ENCODE data around the gene EGLN1.

Gene EGLN1

DNA sequence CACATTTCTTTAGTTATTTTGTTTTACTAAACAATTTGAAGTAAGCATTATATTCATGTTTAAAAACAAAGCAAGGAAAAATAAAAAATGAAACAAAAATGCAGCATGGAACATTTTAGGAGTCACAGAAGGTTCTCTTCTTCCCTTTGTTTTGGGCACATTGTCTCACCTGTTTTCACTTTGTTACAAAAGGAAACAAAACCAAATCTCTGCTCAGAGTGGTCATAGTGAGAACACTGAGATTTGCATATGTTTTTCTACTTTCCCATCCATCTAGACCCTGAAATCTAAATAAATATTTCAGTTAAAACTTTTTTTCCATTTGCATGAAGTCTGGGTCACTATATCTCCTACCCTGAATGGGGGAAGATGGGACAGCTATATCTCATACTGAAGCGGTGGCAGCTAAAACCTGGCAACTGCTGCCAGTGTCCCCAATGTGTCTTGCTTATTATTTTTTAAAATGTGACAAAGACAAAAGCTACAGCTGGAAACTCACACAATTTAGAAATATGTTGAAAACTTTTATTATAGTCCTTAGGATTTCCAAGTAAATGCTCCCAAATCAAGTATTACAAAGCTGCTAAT is 87.9 kb downstream of the EGLN1 start:
- no peaks in the 10 kb centered on the region for H3K36me3 ChIP-seq (replicated peaks)
- TF ChIP-seq, protein P1, sequence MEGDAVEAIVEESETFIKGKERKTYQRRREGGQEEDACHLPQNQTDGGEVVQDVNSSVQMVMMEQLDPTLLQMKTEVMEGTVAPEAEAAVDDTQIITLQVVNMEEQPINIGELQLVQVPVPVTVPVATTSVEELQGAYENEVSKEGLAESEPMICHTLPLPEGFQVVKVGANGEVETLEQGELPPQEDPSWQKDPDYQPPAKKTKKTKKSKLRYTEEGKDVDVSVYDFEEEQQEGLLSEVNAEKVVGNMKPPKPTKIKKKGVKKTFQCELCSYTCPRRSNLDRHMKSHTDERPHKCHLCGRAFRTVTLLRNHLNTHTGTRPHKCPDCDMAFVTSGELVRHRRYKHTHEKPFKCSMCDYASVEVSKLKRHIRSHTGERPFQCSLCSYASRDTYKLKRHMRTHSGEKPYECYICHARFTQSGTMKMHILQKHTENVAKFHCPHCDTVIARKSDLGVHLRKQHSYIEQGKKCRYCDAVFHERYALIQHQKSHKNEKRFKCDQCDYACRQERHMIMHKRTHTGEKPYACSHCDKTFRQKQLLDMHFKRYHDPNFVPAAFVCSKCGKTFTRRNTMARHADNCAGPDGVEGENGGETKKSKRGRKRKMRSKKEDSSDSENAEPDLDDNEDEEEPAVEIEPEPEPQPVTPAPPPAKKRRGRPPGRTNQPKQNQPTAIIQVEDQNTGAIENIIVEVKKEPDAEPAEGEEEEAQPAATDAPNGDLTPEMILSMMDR (IDR thresholded peaks at IDR 0.05; ENCODE audit: low read depth, low read length, missing control alignments) = no peak
- in situ Hi-C loops (cut with HindIII; ENCODE audit: low pct_ligation_motif_present, low sequenced_read_pairs) = no loop called here
- DNase-seq = no peak
- no peak overlapping the region for H3K27ac ChIP-seq
- no peaks in the 10 kb centered on the region for H3K27me3 ChIP-seq (replicated peaks)
- peak overlapping the region; percentile 31 for H3K4me3 ChIP-seq (ENCODE audit: low read depth, low read length)

DNA sequence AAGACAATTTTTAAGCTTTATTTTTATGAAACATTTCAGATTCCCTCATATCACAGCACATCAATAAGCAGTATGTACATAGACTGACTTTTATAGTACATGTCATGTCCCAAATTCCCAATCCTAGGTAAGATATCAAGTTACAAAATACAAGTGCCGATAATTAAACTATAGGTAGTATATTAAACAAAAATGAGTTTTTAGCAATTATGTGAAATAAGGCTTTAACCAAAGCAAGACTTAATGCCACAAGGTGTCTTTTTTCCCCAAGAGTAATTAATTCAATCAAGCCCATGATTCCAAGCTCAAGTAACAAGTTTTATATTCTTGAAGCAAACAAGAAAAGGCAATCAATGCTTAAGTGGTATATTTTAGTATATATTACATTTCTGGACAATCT is 89.3 kb downstream of the EGLN1 start:
- Histone ChIP-seq H3K27me3 (replicated peaks) (no peaks in the 10 kb centered on the region), H3K4me3 (ENCODE audit: low read depth, low read length) (no peak overlapping the region)
- in situ Hi-C loops (cut with HindIII; ENCODE audit: low pct_ligation_motif_present, low sequenced_read_pairs) = no loop called here

DNA sequence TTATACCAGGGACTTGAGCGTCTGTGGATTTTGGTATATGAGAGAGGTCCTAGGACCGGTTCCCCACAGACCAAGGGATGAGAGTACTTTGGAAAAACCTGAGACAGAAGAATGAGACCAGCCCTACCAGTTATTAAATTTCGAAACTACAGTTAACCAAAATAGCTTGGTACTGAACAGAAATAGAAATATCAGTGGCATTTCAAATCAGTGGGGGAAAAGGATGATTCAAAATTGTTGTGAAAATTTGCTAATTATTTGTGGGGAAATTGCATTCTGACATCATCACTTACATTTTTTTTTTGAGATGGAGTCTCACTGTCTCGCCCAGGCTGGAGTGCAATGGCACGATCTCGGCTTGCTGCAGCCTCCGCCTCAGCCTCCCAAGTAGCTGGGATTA is 92.6 kb downstream of the EGLN1 start:
- in situ Hi-C loops (cut with HindIII; ENCODE audit: low pct_ligation_motif_present, low sequenced_read_pairs) = no loop called here
- Histone ChIP-seq H3K4me3 (ENCODE audit: low read depth, low read length) (no peak overlapping the region), H3K27ac (no peak overlapping the region), H3K36me3 (replicated peaks) (no peaks in the 10 kb centered on the region), H3K27me3 (replicated peaks) (no peaks in the 10 kb centered on the region)
- DNase-seq = no peak
- TF ChIP-seq, protein P1 (IDR thresholded peaks at IDR 0.05; ENCODE audit: low read depth, low read length, missing control alignments) = no peak

More for the DNA sequence above, 89.3 kb downstream of the EGLN1 start:
- no peaks in the 10 kb centered on the region for H3K36me3 ChIP-seq (replicated peaks)
- no peak for DNase-seq
- H3K27ac ChIP-seq = no peak overlapping the region
- TF ChIP-seq, protein P1 (IDR thresholded peaks at IDR 0.05; ENCODE audit: low read depth, low read length, missing control alignments) = no peak

DNA sequence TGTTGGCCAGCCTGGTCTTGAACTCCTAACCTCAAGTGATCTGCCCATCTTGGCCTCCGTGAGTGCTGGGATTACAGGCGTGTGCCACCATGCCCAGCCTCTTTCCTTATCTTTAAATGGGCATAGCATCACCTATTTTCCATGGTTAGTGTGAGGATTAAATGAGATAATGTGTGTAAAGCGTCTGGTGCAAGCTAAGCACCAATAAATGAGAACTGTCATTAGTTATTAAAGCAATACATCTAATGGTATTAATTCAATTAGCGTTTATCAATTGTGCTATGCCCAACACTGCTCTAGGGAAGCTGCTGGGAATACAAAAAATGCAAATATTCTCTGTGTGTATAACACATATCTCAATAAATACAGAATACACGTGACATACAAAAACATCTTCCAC is 94.5 kb downstream of the EGLN1 start:
- H3K27ac ChIP-seq = no peak overlapping the region
- in situ Hi-C loops (cut with HindIII; ENCODE audit: low pct_ligation_motif_present, low sequenced_read_pairs) = no loop called here
- TF ChIP-seq, protein P1 (IDR thresholded peaks at IDR 0.05; ENCODE audit: low read depth, low read length, missing control alignments) = no peak
- no peak for DNase-seq
- no peaks in the 10 kb centered on the region for H3K27me3 ChIP-seq (replicated peaks)
- H3K4me3 ChIP-seq (ENCODE audit: low read depth, low read length) = no peak overlapping the region
- H3K36me3 ChIP-seq (replicated peaks) = no peaks in the 10 kb centered on the region

DNA sequence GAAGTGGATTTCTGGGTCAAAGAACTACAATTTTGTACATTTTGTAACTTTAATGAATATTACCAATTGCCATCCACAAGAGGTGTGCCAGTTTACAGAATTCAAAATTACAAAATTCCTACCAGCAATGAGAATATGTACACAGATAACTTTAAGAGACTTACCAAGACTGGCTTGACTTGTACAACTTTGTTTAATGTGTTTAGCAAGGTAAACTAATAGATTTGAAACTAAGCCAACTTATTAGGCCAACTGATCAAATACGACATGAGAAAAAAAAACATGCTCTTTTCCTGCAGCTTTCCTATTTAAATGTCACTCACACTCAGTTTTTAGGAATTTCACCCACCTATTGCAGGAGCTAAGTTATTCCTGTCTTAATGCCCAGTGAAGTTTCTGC is 95.8 kb downstream of the EGLN1 start:
- H3K27ac ChIP-seq = no peak overlapping the region
- no peaks in the 10 kb centered on the region for H3K36me3 ChIP-seq (replicated peaks)
- no peaks in the 10 kb centered on the region for H3K27me3 ChIP-seq (replicated peaks)
- no peak overlapping the region for H3K4me3 ChIP-seq (ENCODE audit: low read depth, low read length)
- no peak for DNase-seq
- in situ Hi-C loops (cut with HindIII; ENCODE audit: low pct_ligation_motif_present, low sequenced_read_pairs) = no loop called here
- TF ChIP-seq, protein P1 (IDR thresholded peaks at IDR 0.05; ENCODE audit: low read depth, low read length, missing control alignments) = no peak

DNA sequence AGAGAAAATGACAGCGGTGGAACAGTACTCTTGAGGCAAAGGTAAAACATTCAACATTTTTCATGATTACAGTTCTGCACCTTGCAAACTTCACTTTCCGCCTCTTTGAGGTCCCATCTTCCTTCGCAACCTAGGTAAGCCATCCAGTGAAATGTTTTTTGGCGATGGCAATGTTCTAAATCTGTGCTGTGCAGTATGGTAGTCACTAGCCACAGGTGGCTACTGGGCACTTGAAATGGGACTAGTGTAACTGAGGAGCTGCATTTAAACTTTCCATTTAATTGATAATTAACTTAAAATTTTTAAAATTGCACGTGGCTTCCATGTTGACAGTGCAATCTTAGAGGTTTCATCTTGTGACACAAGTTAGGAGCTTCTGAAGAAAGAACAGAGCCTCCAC is 97.4 kb downstream of the EGLN1 start:
- TF ChIP-seq, protein P1 (IDR thresholded peaks at IDR 0.05; ENCODE audit: low read depth, low read length, missing control alignments) = no peak
- H3K4me3 ChIP-seq (ENCODE audit: low read depth, low read length) = no peak overlapping the region
- no peaks in the 10 kb centered on the region for H3K27me3 ChIP-seq (replicated peaks)
- no peak for DNase-seq
- in situ Hi-C loops (cut with HindIII; ENCODE audit: low pct_ligation_motif_present, low sequenced_read_pairs) = no loop called here
- no peaks in the 10 kb centered on the region for H3K36me3 ChIP-seq (replicated peaks)
- H3K27ac ChIP-seq = no peak overlapping the region

All from brain microvascular endothelial cell (primary cell).